ENCODE data around the gene PDE8A.

DNA sequence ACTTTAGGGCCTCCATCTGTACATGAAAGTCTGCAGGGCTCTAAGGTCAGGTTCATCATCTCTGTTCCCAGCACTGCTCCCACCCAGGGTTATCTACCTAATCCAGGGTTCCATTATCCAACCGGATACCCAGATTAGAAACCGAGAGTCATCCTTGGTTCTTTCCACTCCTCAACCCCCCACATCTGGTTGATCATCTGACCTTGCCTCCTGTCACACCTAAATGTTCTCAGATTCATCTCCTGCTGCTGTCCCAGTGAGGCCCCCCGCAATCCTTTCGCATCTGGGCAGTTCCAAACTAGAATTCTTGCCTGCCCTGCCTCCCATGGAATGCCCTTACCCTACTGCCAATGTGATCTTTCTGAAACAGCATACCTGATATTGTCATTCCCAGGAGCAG is 136.5 kb downstream of the PDE8A start:
- no peak for TF ChIP-seq CTCF (IDR thresholded peaks at IDR 0.05; ENCODE audit: insufficient read depth, low read length, poor library complexity, severe bottlenecking)
- TF ChIP-seq EZH2phosphoT487 (conservative IDR thresholded peaks at IDR 0.05; ENCODE audit: low read length): no peak
